Endodermal cell (in vitro differentiated cells): ENCODE results near the gene IKZF1. TPM values are rescaled to one million over a fixed set of nuclear protein-coding genes. Genes with fewer than 3 reads are reported as not detected.

Experiments
- DNase-seq: peaks from one replicate; pipeline ENCODE4 v3.0.0-alpha.2; 2017
- H3K27ac ChIP-seq: 2 replicates; pipeline ENCODE4 v1.5.1; 2013; ENCODE audit warnings: mild to moderate bottlenecking, low read depth, low read length, moderate library complexity
- H3K27me3 ChIP-seq: 2 replicates; pipeline ENCODE4 v1.6.1; 2013; ENCODE audit warnings: mild to moderate bottlenecking, low read length, moderate library complexity; ENCODE audit not compliant: insufficient read depth, control insufficient read depth, poor library complexity, severe bottlenecking
- H3K36me3 ChIP-seq: 2 replicates; pipeline ENCODE4 v1.7.0; 2013; ENCODE audit warnings: mild to moderate bottlenecking, low read length, moderate library complexity; ENCODE audit not compliant: control insufficient read depth, insufficient read depth
- H3K4me1 ChIP-seq: one replicate; pipeline ENCODE4 v1.7.0; 2013; ENCODE audit warnings: low read length; ENCODE audit not compliant: control insufficient read depth, insufficient read depth
- H3K4me3 ChIP-seq: 2 replicates; pipeline ENCODE4 v1.5.1; 2013; ENCODE audit warnings: mild to moderate bottlenecking, low read length, moderate library complexity
- H3K9ac ChIP-seq: 2 replicates; pipeline ENCODE4 v1.6.1; 2013; ENCODE audit warnings: mild to moderate bottlenecking, low read length, moderate library complexity; ENCODE audit not compliant: poor library complexity, severe bottlenecking; ENCODE audit errors: extremely low read depth
- H3K9me3 ChIP-seq: 2 replicates; pipeline ENCODE4 v1.6.1; 2013; ENCODE audit warnings: mild to moderate bottlenecking, low read length, moderate library complexity; ENCODE audit not compliant: control insufficient read depth
- H3K27ac Mint-ChIP-seq: 2 replicates; pipeline ENCODE4 v1.8.0; 2020; ENCODE audit warnings: mixed read lengths
- H3K27me3 Mint-ChIP-seq: 2 replicates; pipeline ENCODE4 v1.8.0; 2021; ENCODE audit warnings: mild to moderate bottlenecking, mixed read lengths; ENCODE audit not compliant: insufficient read depth
- H3K36me3 Mint-ChIP-seq: 2 replicates; pipeline ENCODE4 v1.8.0; 2020; ENCODE audit warnings: low read depth, mixed read lengths
- H3K4me1 Mint-ChIP-seq: 2 replicates; pipeline ENCODE4 v1.8.0; 2020; ENCODE audit warnings: mixed read lengths
- H3K4me3 Mint-ChIP-seq: 2 replicates; pipeline ENCODE4 v1.8.0; 2020; ENCODE audit warnings: mild to moderate bottlenecking, moderate library complexity, mixed read lengths
- H3K9me3 Mint-ChIP-seq: 2 replicates; pipeline ENCODE4 v1.8.0; 2020; ENCODE audit warnings: mild to moderate bottlenecking, mixed read lengths
- WGBS, 2 experiments: methylation state at CpG; one replicate each; pipeline versions ENCODE4 v1.1.5 to v1.1.7; 2013; ENCODE audit warnings: missing lambda C conversion rate in 2 of 2, mixed read lengths in 1 of 2; ENCODE audit not compliant: insufficient coverage in 1 of 2, insufficient read length in 1 of 2; 5-methylcytosine and 5-hydroxymethylcytosine counted together
- total RNA-seq, 2 donors: library from RNA; stranded (reverse); fragmentation: NEBNext Ultra II Directional in 1 of 2; extraction: Animal tissue kit (Norgen Biotek cat#: 25700) in 1 of 2; gene quantifications; 2 replicates in 1 of 2; 3 replicates in 1 of 2; pipeline ENCODE4 v1.2.1, GENCODE V29; 2021
- TF ChIP-seq, protein P1 (sequence below): fragments of 200-600 bp; sonication (generic); conservative IDR thresholded peaks from 2 replicates; pipeline ENCODE4 v1.5.0; 2021; ENCODE audit warnings: antibody characterized with exemption, mild to moderate bottlenecking

The IKZF1 gene
- total RNA-seq, 2 donors from 2014 or later = 0.44 to 0.55 TPM

DNA sequence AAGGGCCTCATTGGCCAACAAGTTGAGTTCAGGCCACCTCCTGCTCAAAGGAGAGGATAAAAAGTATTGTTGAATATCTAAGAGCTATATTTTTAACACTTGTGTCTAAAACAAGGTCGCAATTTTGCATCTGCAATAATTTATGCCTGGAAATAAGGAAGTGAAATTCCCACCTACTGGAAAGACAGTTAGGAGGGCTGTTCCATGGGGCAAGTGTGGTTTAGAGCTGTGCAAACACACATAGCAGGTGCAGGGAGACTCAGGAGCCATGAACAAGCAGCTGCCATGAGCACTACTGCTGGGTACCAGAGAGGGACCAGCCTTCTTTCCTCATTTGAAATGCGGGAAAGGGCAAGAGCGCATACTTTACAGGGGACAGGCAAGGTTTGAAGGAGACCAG, 35.5 kb upstream of the IKZF1 start:
- Histone ChIP-seq H3K27ac (no peak overlapping the region), H3K4me3 (no peak overlapping the region), H3K9ac (no peak overlapping the region), H3K27me3 (no peaks in the 10 kb centered on the region), H3K9me3 (no peaks in the 10 kb centered on the region), H3K4me1 (no peaks in the 10 kb centered on the region), H3K36me3 (no peaks in the 10 kb centered on the region)
- 90 to 95% methylated on average over 3 of the region's 3 CpGs for WGBS, 2 experiments
- H3K36me3 Mint-ChIP-seq = no peaks in the 10 kb centered on the region
- no peaks in the 10 kb centered on the region for H3K9me3 Mint-ChIP-seq
- no peak for DNase-seq
- no peaks in the 10 kb centered on the region for H3K4me1 Mint-ChIP-seq
- H3K27ac Mint-ChIP-seq = no peak overlapping the region
- no peaks in the 10 kb centered on the region for H3K27me3 Mint-ChIP-seq
- no peak overlapping the region for H3K4me3 Mint-ChIP-seq
- TF ChIP-seq, protein P1, sequence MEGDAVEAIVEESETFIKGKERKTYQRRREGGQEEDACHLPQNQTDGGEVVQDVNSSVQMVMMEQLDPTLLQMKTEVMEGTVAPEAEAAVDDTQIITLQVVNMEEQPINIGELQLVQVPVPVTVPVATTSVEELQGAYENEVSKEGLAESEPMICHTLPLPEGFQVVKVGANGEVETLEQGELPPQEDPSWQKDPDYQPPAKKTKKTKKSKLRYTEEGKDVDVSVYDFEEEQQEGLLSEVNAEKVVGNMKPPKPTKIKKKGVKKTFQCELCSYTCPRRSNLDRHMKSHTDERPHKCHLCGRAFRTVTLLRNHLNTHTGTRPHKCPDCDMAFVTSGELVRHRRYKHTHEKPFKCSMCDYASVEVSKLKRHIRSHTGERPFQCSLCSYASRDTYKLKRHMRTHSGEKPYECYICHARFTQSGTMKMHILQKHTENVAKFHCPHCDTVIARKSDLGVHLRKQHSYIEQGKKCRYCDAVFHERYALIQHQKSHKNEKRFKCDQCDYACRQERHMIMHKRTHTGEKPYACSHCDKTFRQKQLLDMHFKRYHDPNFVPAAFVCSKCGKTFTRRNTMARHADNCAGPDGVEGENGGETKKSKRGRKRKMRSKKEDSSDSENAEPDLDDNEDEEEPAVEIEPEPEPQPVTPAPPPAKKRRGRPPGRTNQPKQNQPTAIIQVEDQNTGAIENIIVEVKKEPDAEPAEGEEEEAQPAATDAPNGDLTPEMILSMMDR = no peak

DNA sequence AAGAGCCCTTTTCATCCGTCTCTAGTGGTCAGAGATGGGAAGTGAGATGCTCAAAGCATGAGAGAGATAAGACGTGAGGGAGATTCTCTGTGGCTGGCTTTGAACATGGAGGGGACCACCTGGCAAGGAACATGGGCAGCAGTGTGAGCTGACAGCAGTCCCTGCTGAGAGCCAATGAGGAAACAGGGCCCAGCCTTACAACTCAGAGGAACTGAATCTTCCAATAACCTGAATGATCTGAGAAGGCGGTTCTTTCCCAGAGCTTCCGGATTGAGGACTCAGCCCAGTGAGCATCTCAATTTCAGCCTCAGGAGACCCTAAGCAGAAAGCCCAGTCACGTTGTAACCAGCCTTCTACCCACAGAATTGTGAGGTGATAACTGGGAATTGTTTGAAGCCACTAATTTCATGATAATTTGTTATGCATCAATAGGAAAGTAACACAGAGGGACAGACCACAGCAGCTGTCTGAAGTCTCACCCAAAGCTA, 33.9 kb upstream of the IKZF1 start:
- Histone ChIP-seq H3K36me3 (no peaks in the 10 kb centered on the region), H3K4me1 (no peaks in the 10 kb centered on the region), H3K4me3 (no peak overlapping the region), H3K9me3 (no peaks in the 10 kb centered on the region), H3K9ac (no peak overlapping the region), H3K27ac (no peak overlapping the region), H3K27me3 (no peaks in the 10 kb centered on the region)
- no peak overlapping the region for H3K27ac Mint-ChIP-seq
- H3K27me3 Mint-ChIP-seq = no peaks in the 10 kb centered on the region
- no peak overlapping the region for H3K4me3 Mint-ChIP-seq
- WGBS, 2 experiments = 75 to 88% methylated on average over 5 of the region's 5 CpGs
- no peaks in the 10 kb centered on the region for H3K4me1 Mint-ChIP-seq
- no peak for DNase-seq
- H3K9me3 Mint-ChIP-seq = no peaks in the 10 kb centered on the region
- H3K36me3 Mint-ChIP-seq = no peaks in the 10 kb centered on the region
- TF ChIP-seq, protein P1 = no peak

GRCh38 chr7:50272808-50273207, 31.7 kb upstream of the IKZF1 start:
- Mint-ChIP-seq H3K27ac (no peak overlapping the region), H3K4me1 (no peaks in the 10 kb centered on the region), H3K9me3 (no peaks in the 10 kb centered on the region), H3K4me3 (no peak overlapping the region), H3K36me3 (no peaks in the 10 kb centered on the region), H3K27me3 (no peaks in the 10 kb centered on the region)
- 82 to 100% methylated on average over 3 of the region's 3 CpGs for WGBS, 2 experiments
- Histone ChIP-seq H3K9ac (no peak overlapping the region), H3K27me3 (no peaks in the 10 kb centered on the region), H3K36me3 (no peaks in the 10 kb centered on the region), H3K4me3 (no peak overlapping the region), H3K4me1 (no peaks in the 10 kb centered on the region), H3K9me3 (no peaks in the 10 kb centered on the region), H3K27ac (no peak overlapping the region)
- TF ChIP-seq, protein P1 = no peak
- no peak for DNase-seq
